ENCODE measurements around the gene GNB4.

GNB4 gene

GRCh38 chr3:179355996-179356395 lies 95.3 kb downstream of the GNB4 start:
- DNase-seq (ENCODE audit: low read depth in 2 of 2), result no peak

- DNase-seq (ENCODE audit: low read depth in 2 of 2), result no peak
Observed at GRCh38 chr3:179348325-179349013, 102.8 kb downstream of the GNB4 start.

- peak; percentile 71 to 82 for DNase-seq (ENCODE audit: low read depth in 2 of 2)
Observed at GRCh38 chr3:179347345-179348194, 103.7 kb downstream of the GNB4 start, which contains the start of gene MFN1. Gene MFN1, plus strand, starts transcription at chr3:179347709. Its CDS starts 1,143 bp downstream, at chr3:179348852.
